Transverse colon (tissue), 4 donors: ENCODE results near the gene EIF4G2.

Source experiments
- CTCF ChIP-seq, 5 experiments: fragments of 200-600 bp in 3 of 5; fragments of 450-650 bp in 2 of 5; sonication (generic) in 3 of 5; IDR thresholded peaks; 1 replicate in 2 of 5; 2 replicates in 3 of 5; pipeline ENCODE4 v1.5.1; 2016 to 2017; ENCODE audit warnings: antibody characterized with exemption in 5 of 5, inconsistent platforms in 3 of 5, mild to moderate bottlenecking in 2 of 5, moderate library complexity in 1 of 5
- EP300 ChIP-seq: sonication (generic); formaldehyde crosslinking; IDR thresholded peaks from one replicate; pipeline ENCODE4 v1.6.1; 2017; ENCODE audit warnings: antibody characterized with exemption, low read depth
- POLR2A ChIP-seq: fragments of 450-650 bp; IDR thresholded peaks from one replicate; pipeline ENCODE4 v1.6.1; 2016; ENCODE audit warnings: antibody characterized with exemption, mild to moderate bottlenecking, moderate library complexity
- POLR2AphosphoS5 ChIP-seq, 3 donors: sonication (generic); formaldehyde crosslinking; IDR thresholded peaks; one replicate each; pipeline ENCODE4 v1.6.1; 2016; ENCODE audit warnings: antibody characterized with exemption in 3 of 3

- TF ChIP-seq CTCF (IDR thresholded peaks at IDR 0.05) (no peak), POLR2A (no peak), POLR2AphosphoS5 (IDR thresholded peaks at IDR 0.05) (no peak), EP300 (no peak)
These were observed 23.6 kb downstream of the EIF4G2 start for GRCh38 chr11:10785146-10785474.
